Right renal cortex interstitium (tissue), 3 donors: Measurements from ENCODE around the gene FNDC11. TPM values are rescaled to one million over a fixed set of nuclear protein-coding genes. Genes with fewer than 3 reads are reported as not detected.
"Not testable (repeated sequence)": the region's sequence is repeated elsewhere in the genome, so short reads cannot be mapped to it uniquely, and the experiment has no call there.

Source experiments
- DNase-seq, 3 donors: peaks; one replicate each; pipeline ENCODE4 v3.0.0-alpha.2; 2013; ENCODE audit warnings: low read depth in 3 of 3, low spot score in 2 of 3
- polyA plus RNA-seq, 3 donors: library from polyadenylated mRNA; unstranded; fragments of 120-200 nt; gene quantifications; one replicate each; pipeline ENCODE4 v1.2.1, GENCODE V29; 2013; ENCODE audit not compliant: insufficient read length in 3 of 3

FNDC11 gene
- under 1 TPM; 0.69 to 0.98 (median 0.76) TPM for polyA plus RNA-seq

DNA sequence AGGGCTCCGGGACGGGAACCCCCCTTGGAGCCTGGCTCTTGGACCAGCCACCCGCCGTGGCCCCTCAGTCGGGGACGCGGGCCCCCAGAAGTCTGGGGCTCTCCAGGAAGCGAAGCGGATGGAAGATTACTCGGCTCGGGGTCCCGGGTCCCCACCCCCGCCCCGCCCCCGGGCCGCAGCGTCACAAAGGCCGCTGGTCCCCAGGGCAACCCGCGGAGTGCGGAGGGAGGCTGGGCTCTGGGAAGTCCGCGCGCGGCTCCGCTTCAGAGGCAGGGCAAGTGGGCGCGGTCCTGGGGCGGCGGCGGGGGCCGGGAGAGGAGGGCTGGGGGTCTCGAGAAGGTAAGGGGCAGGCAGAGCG lies at the start of gene FNDC11:
Gene FNDC11, plus strand, starts transcription at position 227 of the 358 bp plus-strand sequence. CDS start 1,505 bp downstream, outside the sequence.
- DNase-seq = no peak

DNA sequence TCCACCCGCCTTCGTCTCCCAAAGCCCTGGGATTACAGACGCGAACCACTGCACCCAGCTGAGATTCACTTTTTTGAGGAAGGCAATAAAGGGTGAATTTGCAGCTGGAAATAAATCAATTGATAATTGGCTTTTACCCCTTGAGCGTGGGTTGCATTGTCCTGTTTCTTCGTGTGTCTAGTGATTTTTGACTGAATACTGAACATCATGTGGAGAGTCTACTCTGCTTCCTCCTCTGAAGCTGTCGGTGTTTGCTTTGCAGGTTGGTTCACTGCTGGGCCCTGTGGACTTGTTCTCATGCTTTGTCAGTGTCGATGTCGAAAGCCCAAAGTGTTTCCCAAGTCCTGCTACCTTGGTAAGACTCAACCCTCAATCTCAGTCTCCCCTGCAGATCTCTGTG lies 49.3 kb upstream of the FNDC11 start:
- DNase-seq = no peak

DNA sequence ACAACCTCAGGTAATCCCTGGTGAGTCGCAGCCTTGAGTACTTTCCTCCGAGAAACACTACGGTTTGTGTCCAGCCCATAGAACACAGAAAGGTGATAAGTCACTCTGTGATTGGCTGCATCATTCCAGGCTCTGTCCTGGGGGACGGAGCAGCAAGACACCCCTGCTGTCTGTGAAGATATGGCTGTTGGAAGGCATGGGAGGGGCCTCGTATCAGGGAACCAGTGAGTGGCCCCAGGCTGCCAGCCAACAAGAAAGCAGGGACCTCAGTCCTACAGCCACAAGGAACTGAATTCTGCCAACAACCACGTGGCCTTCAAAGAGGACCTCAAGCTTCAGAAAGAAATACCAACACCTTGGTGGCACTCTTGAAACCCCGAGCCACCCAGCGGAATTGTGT lies 48.7 kb upstream of the FNDC11 start:
- no peak for DNase-seq

GRCh38 chr20:63505723-63506122 lies 48.2 kb upstream of the FNDC11 start:
- DNase-seq = no peak

GRCh38 chr20:63507083-63507743 lies 46.7 kb upstream of the FNDC11 start:
- no peak for DNase-seq

- DNase-seq = no peak
These were observed 45.7 kb upstream of the FNDC11 start for GRCh38 chr20:63508072-63508768.

DNA sequence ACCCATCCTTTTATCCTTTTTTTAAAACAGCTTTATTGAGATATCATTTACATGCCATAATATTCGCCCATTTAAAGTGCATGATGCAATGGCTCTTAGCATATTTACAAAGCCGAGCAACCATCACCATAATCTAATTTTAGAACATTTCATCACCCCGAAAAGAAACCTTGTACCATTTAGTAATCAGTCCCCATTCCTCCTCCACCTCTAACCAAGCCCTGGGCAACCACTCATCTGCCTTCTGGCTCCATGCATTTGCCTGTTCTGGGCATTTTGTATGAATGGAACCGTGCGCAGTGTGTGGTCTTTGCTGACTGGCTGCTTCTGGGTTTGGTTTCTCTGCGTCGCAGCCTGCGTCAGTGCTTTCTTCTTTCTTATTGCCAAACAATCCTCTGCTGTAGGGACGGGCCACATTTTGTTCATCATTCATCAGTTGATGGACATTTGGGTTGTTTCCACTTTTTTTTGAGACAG lies 44.8 kb upstream of the FNDC11 start:
- no peak for DNase-seq

- no peak for DNase-seq
These were observed 40.8 kb upstream of the FNDC11 start for GRCh38 chr20:63513207-63513606.

- not testable (repeated sequence) for DNase-seq
These were observed 39.4 kb upstream of the FNDC11 start for GRCh38 chr20:63514520-63514919.

GRCh38 chr20:63517376-63518309 lies 36.3 kb upstream of the FNDC11 start:
- no peak for DNase-seq

GRCh38 chr20:63518351-63518861 lies 35.6 kb upstream of the FNDC11 start:
- DNase-seq = no peak

- no peak for DNase-seq
These were observed 34.9 kb upstream of the FNDC11 start for GRCh38 chr20:63518946-63519667.

DNA sequence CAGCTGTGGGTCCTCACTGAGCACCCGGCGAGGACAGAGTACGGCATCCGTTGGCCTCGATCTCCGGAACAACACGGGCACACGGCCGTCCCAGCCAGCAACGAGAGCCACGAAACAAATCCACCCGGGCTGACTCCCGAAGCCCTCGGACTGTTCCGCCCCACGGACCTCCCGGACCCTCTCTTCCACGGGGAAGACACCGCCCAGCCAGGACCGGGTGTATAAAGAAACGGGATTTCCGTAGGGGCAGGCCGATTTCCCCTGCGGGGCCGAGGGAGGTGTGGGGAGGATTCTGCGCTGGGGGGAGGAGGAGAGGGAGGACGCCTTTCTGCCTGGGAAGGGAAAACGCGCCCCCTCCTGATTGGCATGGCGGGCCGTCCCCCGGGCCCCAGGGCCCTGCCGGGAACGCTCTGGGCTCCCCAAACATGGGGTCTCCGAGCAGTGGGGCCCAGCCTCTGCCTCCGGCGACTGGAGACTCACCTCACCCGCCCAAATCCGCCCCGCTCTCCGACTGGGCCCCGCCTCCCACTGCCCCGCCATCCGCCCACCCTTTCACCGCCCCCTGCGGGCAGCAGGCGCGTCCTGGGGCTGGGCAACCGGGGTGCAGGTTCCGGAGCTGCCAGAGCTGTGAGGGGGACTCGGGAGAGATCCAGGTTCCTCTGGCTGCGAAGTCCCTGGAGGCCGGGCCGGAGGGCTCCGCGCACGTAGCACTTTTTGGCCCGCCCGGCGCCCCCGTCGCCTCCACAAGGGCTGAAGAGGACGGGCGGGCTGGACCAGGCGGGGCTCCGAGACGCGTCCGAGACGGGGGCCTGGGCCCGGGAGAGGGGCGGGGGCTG lies 34.1 kb upstream of the FNDC11 start:
- DNase-seq = no peak

- DNase-seq = peak in 2 of 3 donors; percentile 69 to 71
These were observed 33.4 kb upstream of the FNDC11 start, which contains the start of gene PPDPF for GRCh38 chr20:63520504-63520933. Gene PPDPF (plus strand): TSS chr20:63520765. CDS start chr20:63521309, 544 bp downstream.

DNA sequence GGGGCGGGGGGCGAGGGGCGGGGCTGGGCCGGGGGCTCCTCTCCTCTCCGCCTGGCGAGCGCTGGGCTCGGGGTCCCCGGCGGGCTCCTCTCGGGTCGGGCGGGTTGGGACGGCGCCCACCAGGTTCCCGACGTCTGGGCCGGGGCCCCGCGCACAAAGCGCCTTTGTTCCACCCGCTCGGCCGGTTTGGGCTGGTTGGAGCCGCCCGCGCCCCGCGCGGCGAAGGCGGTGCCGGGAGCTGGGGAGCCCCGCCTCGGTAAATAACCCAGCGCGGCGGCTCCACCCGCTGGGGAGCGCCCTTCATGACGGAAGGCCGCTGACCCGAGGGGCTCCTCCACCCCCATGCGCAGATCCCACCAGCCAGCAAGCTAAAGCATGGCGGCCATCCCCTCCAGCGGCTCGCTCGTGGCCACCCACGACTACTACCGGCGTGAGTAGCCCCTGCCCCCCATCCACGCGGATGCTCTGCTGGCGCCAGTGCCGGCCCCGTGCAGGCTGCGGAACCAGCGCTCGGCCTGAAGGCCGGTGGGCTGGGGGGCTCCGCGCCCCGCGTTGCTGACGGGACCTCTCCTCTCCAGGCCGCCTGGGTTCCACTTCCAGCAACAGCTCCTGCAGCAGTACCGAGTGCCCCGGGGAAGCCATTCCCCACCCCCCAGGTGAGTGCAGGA lies 32.9 kb upstream of the FNDC11 start:
- no peak for DNase-seq

GRCh38 chr20:63521602-63522001 lies 32.4 kb upstream of the FNDC11 start:
- no peak for DNase-seq

DNA sequence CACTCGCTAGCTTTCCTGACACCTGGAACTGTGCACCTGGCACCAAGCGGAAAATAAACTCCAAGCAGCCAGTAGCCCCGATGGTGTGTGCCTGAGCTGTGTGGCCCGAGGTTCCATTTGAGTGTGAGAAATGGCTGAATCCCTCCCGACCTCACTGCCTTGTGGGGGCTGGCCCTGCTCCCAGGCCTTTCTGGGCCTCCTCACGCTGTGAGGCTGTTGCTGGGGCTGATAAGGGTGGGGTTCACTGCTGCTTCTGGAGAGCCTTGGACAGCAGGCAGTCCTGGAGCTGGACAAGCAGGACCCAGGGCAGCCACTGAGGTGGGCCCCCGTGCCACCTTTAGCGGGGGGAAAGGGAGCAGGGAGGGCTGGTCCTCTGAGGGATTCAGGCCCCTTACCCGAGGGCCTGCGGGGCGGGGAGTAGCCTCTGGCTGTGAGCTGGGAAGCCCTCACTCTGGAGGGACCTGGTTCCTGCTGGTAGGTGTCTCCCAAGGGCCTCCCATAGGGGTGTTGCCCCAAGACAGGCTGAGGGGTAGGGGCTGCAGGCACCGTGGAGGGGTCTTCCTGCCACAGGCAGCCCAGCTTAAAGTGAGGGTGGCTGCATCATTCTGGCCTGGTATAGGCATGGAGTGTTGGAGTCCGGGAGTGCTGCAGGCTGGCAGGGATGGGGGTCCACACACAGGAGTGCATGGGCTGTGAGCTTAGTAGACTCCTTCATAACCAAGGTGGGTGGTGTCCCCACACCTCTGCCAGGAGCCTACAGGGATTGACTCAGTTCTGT lies 31.7 kb upstream of the FNDC11 start:
- no peak for DNase-seq
